HFFc6 (cell line): Measurements from ENCODE around the gene MARVELD1. TPM values are rescaled to one million over a fixed set of nuclear protein-coding genes. Genes with fewer than 3 reads are reported as not detected.
"Not testable (repeated sequence)": the region's sequence is repeated elsewhere in the genome, so short reads cannot be mapped to it uniquely, and the experiment has no call there.

Experiments used
- DNase-seq: peaks from one replicate; pipeline ENCODE4 v3.0.0-alpha.2; 2018
- H3K27ac Mint-ChIP-seq: 2 replicates; pipeline ENCODE4 v1.8.0; 2020; ENCODE audit warnings: mild to moderate bottlenecking, mixed read lengths
- H3K27me3 Mint-ChIP-seq: 2 replicates; pipeline ENCODE4 v1.8.0; 2021; ENCODE audit warnings: mild to moderate bottlenecking, moderate library complexity, mixed read lengths; ENCODE audit not compliant: insufficient read depth
- H3K36me3 Mint-ChIP-seq: 2 replicates; pipeline ENCODE4 v1.8.0; 2021; ENCODE audit warnings: low read depth, mixed read lengths
- H3K4me1 Mint-ChIP-seq: 2 replicates; pipeline ENCODE4 v1.8.0; 2020; ENCODE audit warnings: low read depth, mixed read lengths
- H3K4me3 Mint-ChIP-seq: 2 replicates; pipeline ENCODE4 v1.8.0; 2020; ENCODE audit warnings: mild to moderate bottlenecking, moderate library complexity, mixed read lengths
- H3K9me3 Mint-ChIP-seq: 2 replicates; pipeline ENCODE4 v1.8.0; 2020; ENCODE audit warnings: mild to moderate bottlenecking, mixed read lengths
- total RNA-seq, 6 experiments: library from RNA; stranded (reverse); fragmentation: NEBNext Ultra II Directional; extraction: Animal tissue kit (Norgen Biotek cat#: 25700); gene quantifications; 2 replicates in 1 of 6; 3 replicates in 5 of 6; pipeline ENCODE4 v1.2.3, GENCODE V29; 2021
- TF ChIP-seq, protein P1 (sequence below): fragments of 200-600 bp; sonication (generic); IDR thresholded peaks from 2 replicates; pipeline ENCODE4 v1.5.0; 2021; ENCODE audit warnings: antibody characterized with exemption, mild to moderate bottlenecking

The MARVELD1 gene
- total RNA-seq, 6 experiments from 2014 or later, result 76.7 to 94.7 (median 80.9) TPM

GRCh38 chr10:97686962-97687784 lies 26.4 kb upstream of the MARVELD1 start, which contains the start of gene AVPI1:
AVPI1 (minus strand) TSS chr10:97687241; CDS start chr10:97679905, 7,336 bp downstream.
- Mint-ChIP-seq H3K4me1 (peaks cover 66% of the 10 kb centered on the region), H3K4me3 (peak within 1 kb of the TSS; percentile 95), H3K27me3 (no peaks in the 10 kb centered on the region; the same call in 1 of the 2 replicates), H3K27ac (peak within 1 kb of the TSS; percentile 97), H3K36me3 (no peaks in the 10 kb centered on the region; the same call in 1 of the 2 replicates), H3K9me3 (no peaks in the 10 kb centered on the region)
- TF ChIP-seq, protein P1, sequence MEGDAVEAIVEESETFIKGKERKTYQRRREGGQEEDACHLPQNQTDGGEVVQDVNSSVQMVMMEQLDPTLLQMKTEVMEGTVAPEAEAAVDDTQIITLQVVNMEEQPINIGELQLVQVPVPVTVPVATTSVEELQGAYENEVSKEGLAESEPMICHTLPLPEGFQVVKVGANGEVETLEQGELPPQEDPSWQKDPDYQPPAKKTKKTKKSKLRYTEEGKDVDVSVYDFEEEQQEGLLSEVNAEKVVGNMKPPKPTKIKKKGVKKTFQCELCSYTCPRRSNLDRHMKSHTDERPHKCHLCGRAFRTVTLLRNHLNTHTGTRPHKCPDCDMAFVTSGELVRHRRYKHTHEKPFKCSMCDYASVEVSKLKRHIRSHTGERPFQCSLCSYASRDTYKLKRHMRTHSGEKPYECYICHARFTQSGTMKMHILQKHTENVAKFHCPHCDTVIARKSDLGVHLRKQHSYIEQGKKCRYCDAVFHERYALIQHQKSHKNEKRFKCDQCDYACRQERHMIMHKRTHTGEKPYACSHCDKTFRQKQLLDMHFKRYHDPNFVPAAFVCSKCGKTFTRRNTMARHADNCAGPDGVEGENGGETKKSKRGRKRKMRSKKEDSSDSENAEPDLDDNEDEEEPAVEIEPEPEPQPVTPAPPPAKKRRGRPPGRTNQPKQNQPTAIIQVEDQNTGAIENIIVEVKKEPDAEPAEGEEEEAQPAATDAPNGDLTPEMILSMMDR, result no peak
- peak; percentile 97 for DNase-seq

GRCh38 chr10:97687785-97688781 lies 25.4 kb upstream of the MARVELD1 start:
- peak; percentile 88 for DNase-seq
- peaks cover 57% of the 10 kb centered on the region for H3K4me1 Mint-ChIP-seq
- H3K36me3 Mint-ChIP-seq, result no peaks in the 10 kb centered on the region; the same call in 1 of the 2 replicates
- no peaks in the 10 kb centered on the region for H3K9me3 Mint-ChIP-seq
- peak overlapping the region; percentile 77 for H3K4me3 Mint-ChIP-seq
- H3K27me3 Mint-ChIP-seq, result no peaks in the 10 kb centered on the region; the same call in 1 of the 2 replicates
- H3K27ac Mint-ChIP-seq, result peak overlapping the region; percentile 97
- TF ChIP-seq, protein P1, result peak; percentile 37

GRCh38 chr10:97689559-97690020 lies 23.9 kb upstream of the MARVELD1 start:
- TF ChIP-seq, protein P1, result no peak
- Mint-ChIP-seq H3K4me1 (peaks cover 42% of the 10 kb centered on the region), H3K4me3 (peak overlapping the region; percentile 62), H3K27me3 (no peaks in the 10 kb centered on the region; the same call in 1 of the 2 replicates), H3K27ac (peak overlapping the region; percentile 97), H3K9me3 (no peaks in the 10 kb centered on the region), H3K36me3 (no peaks in the 10 kb centered on the region; the same call in 1 of the 2 replicates)
- peak; percentile 95 for DNase-seq

DNA sequence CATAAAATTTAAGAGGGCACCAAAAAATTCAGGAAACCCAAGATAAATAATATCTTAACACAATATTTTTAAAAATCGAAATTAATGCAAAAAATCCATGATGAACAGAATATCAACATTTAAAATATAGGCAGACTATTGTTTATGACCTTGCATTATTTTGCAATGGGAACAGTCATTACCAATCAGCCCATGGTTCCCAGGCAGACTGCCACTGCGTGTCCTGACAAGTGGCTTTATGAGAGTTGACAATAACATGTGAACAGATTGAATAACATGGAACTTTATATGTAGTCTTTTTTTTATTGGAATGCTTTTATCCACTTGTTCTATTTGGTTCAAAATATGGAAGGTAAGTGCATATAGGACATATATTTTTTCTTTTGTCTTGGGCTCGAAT lies 23.4 kb upstream of the MARVELD1 start:
- no peaks in the 10 kb centered on the region; the same call in 1 of the 2 replicates for H3K36me3 Mint-ChIP-seq
- peak overlapping the region; percentile 97 for H3K27ac Mint-ChIP-seq
- H3K4me1 Mint-ChIP-seq, result peaks cover 37% of the 10 kb centered on the region
- no peaks in the 10 kb centered on the region; the same call in 1 of the 2 replicates for H3K27me3 Mint-ChIP-seq
- peak overlapping the region; percentile 62 for H3K4me3 Mint-ChIP-seq
- TF ChIP-seq, protein P1, result no peak
- no peak for DNase-seq
- no peaks in the 10 kb centered on the region for H3K9me3 Mint-ChIP-seq

DNA sequence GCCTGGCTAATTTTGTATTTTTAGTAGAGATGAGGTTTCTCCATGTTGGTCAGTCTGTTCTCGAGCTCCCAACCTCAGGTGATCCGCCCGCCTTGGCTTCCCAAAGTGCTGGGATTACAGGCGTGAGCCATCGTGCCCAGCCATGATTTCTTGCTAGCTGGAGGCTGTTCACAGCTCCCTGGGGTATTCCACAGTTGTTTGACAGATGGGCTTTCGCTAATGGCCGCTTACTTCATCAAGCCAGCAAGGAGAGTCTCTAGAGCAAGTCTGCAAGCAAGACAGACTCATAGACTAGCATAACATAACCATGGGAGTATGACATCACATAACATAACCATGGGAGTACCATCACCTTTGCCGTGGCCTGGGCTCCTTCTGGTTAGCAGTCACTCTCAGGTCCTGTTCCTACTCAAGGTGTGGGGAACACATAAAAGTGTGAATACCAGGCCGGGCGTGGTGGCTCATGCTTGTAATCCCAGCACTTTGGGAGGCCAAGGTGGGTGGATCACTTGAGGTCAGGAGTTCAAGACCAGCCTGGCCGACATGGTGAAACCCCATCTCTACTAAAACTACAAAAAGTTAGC lies 15.4 kb upstream of the MARVELD1 start:
- peaks cover 12% of the 10 kb centered on the region for H3K4me1 Mint-ChIP-seq
- H3K27me3 Mint-ChIP-seq, H3K9me3 Mint-ChIP-seq, H3K27ac Mint-ChIP-seq, H3K4me3 Mint-ChIP-seq, H3K36me3 Mint-ChIP-seq, DNase-seq: not testable (repeated sequence)
